Transverse colon (tissue), 4 donors: ENCODE measurements around the gene CADM1. TPM values are rescaled to one million over a fixed set of nuclear protein-coding genes. Genes with fewer than 3 reads are reported as not detected.

Experiments
- DNase-seq: peaks from one replicate; pipeline ENCODE4 v3.0.0-alpha.2; 2019
- H3K27ac ChIP-seq, 4 donors: fragments of 200-600 bp; sonication (generic); 2 replicates each; pipeline ENCODE4 v1.5.1; 2016 to 2018; ENCODE audit warnings: inconsistent platforms in 4 of 4
- H3K27me3 ChIP-seq: fragments of 200-600 bp; sonication (generic); 2 replicates; pipeline ENCODE4 v1.5.1; 2017; ENCODE audit warnings: inconsistent platforms
- H3K36me3 ChIP-seq, 4 donors: fragments of 200-600 bp; sonication (generic); 2 replicates each; pipeline ENCODE4 v1.5.1; 2017 to 2019; ENCODE audit warnings: inconsistent platforms in 4 of 4
- H3K4me1 ChIP-seq, 4 donors: fragments of 200-600 bp; sonication (generic); 2 replicates each; pipeline ENCODE4 v1.5.1; 2017 to 2020; ENCODE audit warnings: inconsistent platforms in 4 of 4
- H3K4me3 ChIP-seq, 4 donors: fragments of 200-600 bp; sonication (generic); 1 replicate in 1 of 4; 2 replicates in 3 of 4; pipeline versions ENCODE4 v1.5.1 to v1.6.1; 2017 to 2019; ENCODE audit warnings: inconsistent platforms in 4 of 4
- H3K9me3 ChIP-seq, 2 donors: fragments of 200-600 bp; sonication (generic); 2 replicates each; pipeline ENCODE4 v1.5.1; 2017 to 2019; ENCODE audit warnings: inconsistent platforms in 2 of 2
- CTCF ChIP-seq, 5 experiments: fragments of 200-600 bp in 3 of 5; fragments of 450-650 bp in 2 of 5; sonication (generic) in 3 of 5; IDR thresholded peaks; 1 replicate in 2 of 5; 2 replicates in 3 of 5; pipeline ENCODE4 v1.5.1; 2016 to 2017; ENCODE audit warnings: antibody characterized with exemption in 5 of 5, inconsistent platforms in 3 of 5, mild to moderate bottlenecking in 2 of 5, moderate library complexity in 1 of 5
- EP300 ChIP-seq: sonication (generic); formaldehyde crosslinking; IDR thresholded peaks from one replicate; pipeline ENCODE4 v1.6.1; 2017; ENCODE audit warnings: antibody characterized with exemption, low read depth
- POLR2A ChIP-seq: fragments of 450-650 bp; IDR thresholded peaks from one replicate; pipeline ENCODE4 v1.6.1; 2016; ENCODE audit warnings: antibody characterized with exemption, mild to moderate bottlenecking, moderate library complexity
- POLR2AphosphoS5 ChIP-seq, 3 donors: sonication (generic); formaldehyde crosslinking; IDR thresholded peaks; one replicate each; pipeline ENCODE4 v1.6.1; 2016; ENCODE audit warnings: antibody characterized with exemption in 3 of 3
- WGBS, 2 donors: methylation state at CpG; one replicate each; pipeline ENCODE4 v1.1.5; 2018; ENCODE audit warnings: low coverage in 1 of 2; 5-methylcytosine and 5-hydroxymethylcytosine counted together
- in situ Hi-C, 4 donors: fragments of 200-750 bp; cut with MboI; loops; one replicate each; pipeline versions ENCODE4 v1.15.0 to v1.15.1; 2017; ENCODE audit warnings: low sequenced_read_pairs in 3 of 4, low pct_ligation_motif_present in 1 of 4, low pct_unique_long_range_greater_than_20kb in 1 of 4
- intact Hi-C: fragments of 100-400 bp; cut with DNase I; formaldehyde crosslinking; loops from one replicate; pipeline ENCODE4 v1.15.1; 2023; ENCODE audit warnings: low total_unique reads
- total RNA-seq, 4 donors: library from RNA; depleted of rRNA; stranded (reverse); fragments of >200 nt; gene quantifications; one replicate each; pipeline ENCODE4 v1.1.0, GENCODE V29; 2016

The CADM1 gene
- total RNA-seq, 4 donors from 2014 or later: 2.8 to 6.4 (median 3.7) TPM

GRCh38 chr11:115470928-115471327 is 33.3 kb downstream of the CADM1 start:
- no peaks in the 10 kb centered on the region for H3K27me3 ChIP-seq
- H3K4me3 ChIP-seq: no peak overlapping the region
- H3K27ac ChIP-seq: no peak overlapping the region
- in situ Hi-C loops (no loop called here), intact Hi-C loops (no loop called here)
- H3K4me1 ChIP-seq: no peaks in the 10 kb centered on the region
- no peak for DNase-seq
- WGBS, 2 donors: 85 to 88% methylated on average over 3 of the region's 3 CpGs
- TF ChIP-seq POLR2AphosphoS5 (IDR thresholded peaks at IDR 0.05) (no peak), POLR2A (no peak), EP300 (no peak), CTCF (IDR thresholded peaks at IDR 0.05) (no peak)
- H3K36me3 ChIP-seq: no peaks in the 10 kb centered on the region
- no peaks in the 10 kb centered on the region for H3K9me3 ChIP-seq

DNA sequence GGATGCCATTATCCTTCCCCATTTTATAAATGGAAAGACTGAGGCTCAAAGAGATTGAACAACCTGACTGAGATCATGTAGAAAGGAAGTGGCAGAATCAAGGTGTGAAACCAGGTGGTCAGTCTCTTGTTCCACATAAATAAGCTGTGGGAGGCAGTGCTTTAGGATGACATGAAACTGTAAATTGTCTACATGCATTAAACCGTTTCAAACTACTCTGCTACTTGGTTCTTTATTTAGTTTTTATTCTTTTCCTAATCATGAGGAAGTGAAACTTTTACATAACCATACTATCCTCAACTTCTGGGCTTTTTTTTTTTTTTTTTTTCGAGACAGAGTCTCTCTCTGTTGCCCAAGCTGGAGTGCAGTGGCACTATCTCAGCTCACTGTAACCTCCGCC is 34.9 kb downstream of the CADM1 start:
- WGBS, 2 donors: 66 to 76% methylated on average over 2 to 3 of the region's 3 CpGs
- no peaks in the 10 kb centered on the region for H3K4me1 ChIP-seq

GRCh38 chr11:115466122-115466521 is 38.1 kb downstream of the CADM1 start:
- no peak for DNase-seq
- intact Hi-C loops (no loop called here), in situ Hi-C loops (no loop called here)
- no peak for TF ChIP-seq POLR2A
- TF ChIP-seq CTCF (IDR thresholded peaks at IDR 0.05): no peak
- TF ChIP-seq EP300: no peak
- no peak for TF ChIP-seq POLR2AphosphoS5 (IDR thresholded peaks at IDR 0.05)
- Histone ChIP-seq H3K27ac (no peak overlapping the region), H3K4me3 (no peak overlapping the region), H3K27me3 (no peaks in the 10 kb centered on the region), H3K9me3 (no peaks in the 10 kb centered on the region), H3K4me1 (no peaks in the 10 kb centered on the region), H3K36me3 (no peaks in the 10 kb centered on the region)
- 77 to 81% methylated on average over 3 of the region's 3 CpGs for WGBS, 2 donors

More for the DNA sequence above, 34.9 kb downstream of the CADM1 start:
- intact Hi-C loops: loop anchor here (2.0 kb wide), 1 partner anchor 39 kb away; no protein-coding TSS in a partner anchor
- no peak overlapping the region for H3K4me3 ChIP-seq
- no peaks in the 10 kb centered on the region for H3K9me3 ChIP-seq
- in situ Hi-C loops: no loop called here
- no peaks in the 10 kb centered on the region for H3K27me3 ChIP-seq
- no peak for TF ChIP-seq POLR2A
- no peak for TF ChIP-seq EP300
- no peak for TF ChIP-seq CTCF (IDR thresholded peaks at IDR 0.05)
- no peak for TF ChIP-seq POLR2AphosphoS5 (IDR thresholded peaks at IDR 0.05)
- H3K36me3 ChIP-seq: no peaks in the 10 kb centered on the region
- no peak for DNase-seq
- H3K27ac ChIP-seq: no peak overlapping the region

GRCh38 chr11:115464269-115464668 is 39.9 kb downstream of the CADM1 start:
- no peaks in the 10 kb centered on the region for H3K9me3 ChIP-seq
- intact Hi-C loops (no loop called here), in situ Hi-C loops (no loop called here)
- H3K4me1 ChIP-seq: no peaks in the 10 kb centered on the region
- H3K27ac ChIP-seq: no peak overlapping the region
- TF ChIP-seq POLR2AphosphoS5 (IDR thresholded peaks at IDR 0.05) (no peak), CTCF (IDR thresholded peaks at IDR 0.05) (no peak), EP300 (no peak), POLR2A (no peak)
- WGBS, 2 donors: 76 to 89% methylated on average over 2 of the region's 2 CpGs
- no peaks in the 10 kb centered on the region for H3K36me3 ChIP-seq
- DNase-seq: no peak
- no peak overlapping the region for H3K4me3 ChIP-seq
- no peaks in the 10 kb centered on the region for H3K27me3 ChIP-seq
